Lower leg skin (tissue), 3 donors: ENCODE results near the gene FAM111A.

Source experiments
- POLR2A ChIP-seq, 2 donors: fragments of 450-650 bp; IDR thresholded peaks; one replicate each; pipeline ENCODE4 v1.6.1; 2016 to 2017; ENCODE audit warnings: antibody characterized with exemption in 2 of 2, mild to moderate bottlenecking in 1 of 2, moderate library complexity in 1 of 2
- TF ChIP-seq, protein P1 (sequence below), 3 donors: fragments of 450-650 bp; IDR thresholded peaks; one replicate each; pipeline ENCODE4 v1.5.1; 2016; ENCODE audit warnings: antibody characterized with exemption in 3 of 3, mild to moderate bottlenecking in 3 of 3, moderate library complexity in 2 of 3

DNA sequence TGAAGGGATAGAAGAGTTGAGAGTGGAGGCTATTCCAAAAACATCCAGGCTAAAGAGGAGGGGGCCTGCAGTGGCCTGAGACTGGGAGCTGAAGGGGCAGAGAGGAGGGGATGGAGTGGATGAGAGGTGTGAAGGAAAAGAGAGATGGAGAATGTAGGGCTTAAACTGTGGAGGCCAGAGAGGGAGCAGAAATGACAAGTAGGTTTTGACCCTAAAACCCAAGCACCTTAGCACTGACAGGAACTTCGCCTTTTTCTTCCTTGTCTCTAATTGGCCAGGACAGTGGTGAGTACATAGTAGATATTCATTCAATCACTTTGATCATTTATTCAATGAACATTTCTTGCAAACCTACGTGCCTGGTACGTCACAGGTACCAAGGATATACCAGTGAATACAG is 28.3 kb upstream of the FAM111A start:
- TF ChIP-seq, protein P1, sequence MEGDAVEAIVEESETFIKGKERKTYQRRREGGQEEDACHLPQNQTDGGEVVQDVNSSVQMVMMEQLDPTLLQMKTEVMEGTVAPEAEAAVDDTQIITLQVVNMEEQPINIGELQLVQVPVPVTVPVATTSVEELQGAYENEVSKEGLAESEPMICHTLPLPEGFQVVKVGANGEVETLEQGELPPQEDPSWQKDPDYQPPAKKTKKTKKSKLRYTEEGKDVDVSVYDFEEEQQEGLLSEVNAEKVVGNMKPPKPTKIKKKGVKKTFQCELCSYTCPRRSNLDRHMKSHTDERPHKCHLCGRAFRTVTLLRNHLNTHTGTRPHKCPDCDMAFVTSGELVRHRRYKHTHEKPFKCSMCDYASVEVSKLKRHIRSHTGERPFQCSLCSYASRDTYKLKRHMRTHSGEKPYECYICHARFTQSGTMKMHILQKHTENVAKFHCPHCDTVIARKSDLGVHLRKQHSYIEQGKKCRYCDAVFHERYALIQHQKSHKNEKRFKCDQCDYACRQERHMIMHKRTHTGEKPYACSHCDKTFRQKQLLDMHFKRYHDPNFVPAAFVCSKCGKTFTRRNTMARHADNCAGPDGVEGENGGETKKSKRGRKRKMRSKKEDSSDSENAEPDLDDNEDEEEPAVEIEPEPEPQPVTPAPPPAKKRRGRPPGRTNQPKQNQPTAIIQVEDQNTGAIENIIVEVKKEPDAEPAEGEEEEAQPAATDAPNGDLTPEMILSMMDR (IDR thresholded peaks at IDR 0.05), result no peak
- no peak for TF ChIP-seq POLR2A (IDR thresholded peaks at IDR 0.05)
